Lower leg skin (tissue), 4 donors: ENCODE data around the gene TNP2. TPM values are rescaled to one million over a fixed set of nuclear protein-coding genes. Genes with fewer than 3 reads are reported as not detected.

Experiments used
- DNase-seq, 2 donors: peaks; one replicate each; pipeline ENCODE4 v3.0.0-alpha.2; 2019; ENCODE audit warnings: low spot score in 2 of 2
- H3K4me3 ChIP-seq: fragments of 200-600 bp; sonication (generic); 2 replicates; pipeline ENCODE4 v1.5.1; 2017; ENCODE audit warnings: mild to moderate bottlenecking, low read depth; ENCODE audit not compliant: poor library complexity, severe bottlenecking
- CTCF ChIP-seq, 3 donors: fragments of 450-650 bp; IDR thresholded peaks; one replicate each; pipeline ENCODE4 v1.5.1; 2016; ENCODE audit warnings: antibody characterized with exemption in 3 of 3, mild to moderate bottlenecking in 3 of 3, moderate library complexity in 2 of 3
- POLR2A ChIP-seq, 2 donors: fragments of 450-650 bp; IDR thresholded peaks; one replicate each; pipeline ENCODE4 v1.6.1; 2016 to 2017; ENCODE audit warnings: antibody characterized with exemption in 2 of 2, mild to moderate bottlenecking in 1 of 2, moderate library complexity in 1 of 2
- WGBS, 2 donors: methylation state at CpG; one replicate each; pipeline ENCODE4 v1.1.5; 2018; 5-methylcytosine and 5-hydroxymethylcytosine counted together
- intact Hi-C: fragments of 100-400 bp; cut with DNase I; formaldehyde crosslinking; loops from one replicate; pipeline ENCODE4 v1.15.0; 2023; ENCODE audit warnings: low total_unique reads
- total RNA-seq, 4 donors: library from RNA; depleted of rRNA; stranded (reverse); fragments of >200 nt; gene quantifications; one replicate each; pipeline ENCODE4 v1.1.0, GENCODE V29; 2016

Gene TNP2
- total RNA-seq, 4 donors from 2014 or later: not detected

- TF ChIP-seq POLR2A (IDR thresholded peaks at IDR 0.05): no peak
- TF ChIP-seq CTCF (IDR thresholded peaks at IDR 0.05): no peak
- H3K4me3 ChIP-seq: no peak overlapping the region
- intact Hi-C loops: no loop called here
- DNase-seq: no peak
- WGBS, 2 donors: 67 to 71% methylated on average over 3 of the region's 3 CpGs
Observed at GRCh38 chr16:11260596-11260966, 8.5 kb downstream of the TNP2 start.

- WGBS, 2 donors: 85 to 86% methylated on average over 12 of the region's 12 CpGs
- no peak overlapping the region for H3K4me3 ChIP-seq
- DNase-seq: peak in 1 of 2 donors; percentile 68
- intact Hi-C loops: loop anchor here (5.0 to 10.0 kb wide), 2 partner anchors 155 to 288 kb away; no protein-coding TSS in a partner anchor
- TF ChIP-seq CTCF (IDR thresholded peaks at IDR 0.05) (no peak), POLR2A (IDR thresholded peaks at IDR 0.05) (no peak)
Observed at GRCh38 chr16:11259655-11260595, 9.2 kb downstream of the TNP2 start.

- intact Hi-C loops: loop anchor here (5.0 to 10.0 kb wide), 2 partner anchors 154 to 287 kb away; no protein-coding TSS in a partner anchor
- no peak overlapping the region for H3K4me3 ChIP-seq
- peak; percentile 65 to 92 for DNase-seq
- 33 to 40% methylated on average over 14 to 15 of the region's 15 CpGs for WGBS, 2 donors
- TF ChIP-seq POLR2A (IDR thresholded peaks at IDR 0.05): no peak
- TF ChIP-seq CTCF (IDR thresholded peaks at IDR 0.05): no peak
Observed at GRCh38 chr16:11258553-11259492, 10.3 kb downstream of the TNP2 start.

- H3K4me3 ChIP-seq: no peak overlapping the region
- WGBS, 2 donors: 27 to 29% methylated on average over 18 to 21 of the region's 21 CpGs
- peak; percentile 80 to 95 for DNase-seq
- TF ChIP-seq POLR2A (IDR thresholded peaks at IDR 0.05) (no peak), CTCF (IDR thresholded peaks at IDR 0.05) (peak in 1 of 3 donors; percentile 63)
- intact Hi-C loops: loop anchor here (5.0 to 10.0 kb wide), 2 partner anchors 153 to 285 kb away; no protein-coding TSS in a partner anchor
Observed at GRCh38 chr16:11257131-11257938, 11.8 kb downstream of the TNP2 start.

GRCh38 chr16:11256661-11257130 is 12.4 kb downstream of the TNP2 start:
- intact Hi-C loops: loop anchor here (5.0 to 10.0 kb wide), 2 partner anchors 152 to 284 kb away; no protein-coding TSS in a partner anchor
- no peak for TF ChIP-seq CTCF (IDR thresholded peaks at IDR 0.05)
- no peak for TF ChIP-seq POLR2A (IDR thresholded peaks at IDR 0.05)
- DNase-seq: peak; percentile 52 to 92
- WGBS, 2 donors: 0 to 1% methylated on average over 9 to 15 of the region's 32 CpGs
- H3K4me3 ChIP-seq: peak overlapping the region; percentile 74
